ENCODE results near the gene PPP1R36. TPM values are rescaled to one million over a fixed set of nuclear protein-coding genes. Genes with fewer than 3 reads are reported as not detected.

Gene PPP1R36
- total RNA-seq, 1 donor from 2014 or later, result 2.4 TPM

DNA sequence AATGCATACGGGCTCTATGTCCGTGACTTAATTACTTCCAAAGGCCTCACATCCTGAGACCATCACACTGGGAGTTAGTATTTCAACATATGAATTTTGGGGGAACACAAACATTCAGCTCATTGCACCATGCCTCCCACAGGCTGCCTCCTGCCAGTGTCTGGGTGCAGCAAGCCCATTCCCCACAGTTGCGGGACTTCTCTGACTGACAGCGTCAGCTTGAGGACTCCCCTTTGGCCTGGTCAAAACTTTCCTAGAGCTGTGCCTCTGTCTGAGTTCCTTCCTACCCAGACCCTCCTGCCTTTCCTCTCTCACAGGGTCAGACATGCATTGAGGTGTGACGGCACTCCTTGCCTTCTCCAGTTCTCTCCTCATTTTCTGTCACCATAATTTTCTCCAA lies 27.4 kb downstream of the PPP1R36 start:
- Mint-ChIP-seq H3K36me3 (ENCODE audit: unreplicated experiment) (no peaks in the 10 kb centered on the region), H3K4me1 (ENCODE audit: low read depth, unreplicated experiment) (peaks cover 4% of the 10 kb centered on the region), H3K9me3 (ENCODE audit: unreplicated experiment) (no peaks in the 10 kb centered on the region), H3K27ac (ENCODE audit: unreplicated experiment) (no peak overlapping the region), H3K27me3 (ENCODE audit: unreplicated experiment) (no peaks in the 10 kb centered on the region), H3K4me3 (ENCODE audit: unreplicated experiment) (no peak overlapping the region)
- TF ChIP-seq, protein P1, sequence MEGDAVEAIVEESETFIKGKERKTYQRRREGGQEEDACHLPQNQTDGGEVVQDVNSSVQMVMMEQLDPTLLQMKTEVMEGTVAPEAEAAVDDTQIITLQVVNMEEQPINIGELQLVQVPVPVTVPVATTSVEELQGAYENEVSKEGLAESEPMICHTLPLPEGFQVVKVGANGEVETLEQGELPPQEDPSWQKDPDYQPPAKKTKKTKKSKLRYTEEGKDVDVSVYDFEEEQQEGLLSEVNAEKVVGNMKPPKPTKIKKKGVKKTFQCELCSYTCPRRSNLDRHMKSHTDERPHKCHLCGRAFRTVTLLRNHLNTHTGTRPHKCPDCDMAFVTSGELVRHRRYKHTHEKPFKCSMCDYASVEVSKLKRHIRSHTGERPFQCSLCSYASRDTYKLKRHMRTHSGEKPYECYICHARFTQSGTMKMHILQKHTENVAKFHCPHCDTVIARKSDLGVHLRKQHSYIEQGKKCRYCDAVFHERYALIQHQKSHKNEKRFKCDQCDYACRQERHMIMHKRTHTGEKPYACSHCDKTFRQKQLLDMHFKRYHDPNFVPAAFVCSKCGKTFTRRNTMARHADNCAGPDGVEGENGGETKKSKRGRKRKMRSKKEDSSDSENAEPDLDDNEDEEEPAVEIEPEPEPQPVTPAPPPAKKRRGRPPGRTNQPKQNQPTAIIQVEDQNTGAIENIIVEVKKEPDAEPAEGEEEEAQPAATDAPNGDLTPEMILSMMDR (IDR thresholded peaks at IDR 0.05; ENCODE audit: partially characterized antibody, unreplicated experiment), result no peak
- DNase-seq, result no peak

DNA sequence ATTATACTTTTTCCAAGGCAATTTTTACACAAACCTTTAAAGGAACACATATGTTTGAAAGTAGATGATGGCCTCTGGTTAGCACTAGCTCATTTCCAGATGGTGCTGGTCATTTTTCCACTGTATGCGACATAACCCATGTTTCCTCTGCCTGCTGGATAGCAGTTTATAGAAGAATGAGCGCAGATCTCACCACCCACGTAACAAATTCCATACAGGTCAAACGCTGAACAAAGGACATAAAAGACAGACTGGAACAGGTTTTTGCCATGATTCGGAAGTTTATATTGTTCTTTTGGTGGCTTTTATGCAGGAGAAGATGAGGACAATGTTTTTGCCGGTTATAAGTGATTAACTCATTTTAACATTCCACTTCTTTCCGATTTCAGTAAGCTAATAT lies 30.7 kb downstream of the PPP1R36 start:
- H3K27ac Mint-ChIP-seq (ENCODE audit: unreplicated experiment), result no peak overlapping the region
- DNase-seq, result no peak
- TF ChIP-seq, protein P1 (IDR thresholded peaks at IDR 0.05; ENCODE audit: partially characterized antibody, unreplicated experiment), result no peak
- no peaks in the 10 kb centered on the region for H3K36me3 Mint-ChIP-seq (ENCODE audit: unreplicated experiment)
- H3K9me3 Mint-ChIP-seq (ENCODE audit: unreplicated experiment), result no peaks in the 10 kb centered on the region
- no peak overlapping the region for H3K4me3 Mint-ChIP-seq (ENCODE audit: unreplicated experiment)
- H3K4me1 Mint-ChIP-seq (ENCODE audit: low read depth, unreplicated experiment), result no peaks in the 10 kb centered on the region
- no peaks in the 10 kb centered on the region for H3K27me3 Mint-ChIP-seq (ENCODE audit: unreplicated experiment)

DNA sequence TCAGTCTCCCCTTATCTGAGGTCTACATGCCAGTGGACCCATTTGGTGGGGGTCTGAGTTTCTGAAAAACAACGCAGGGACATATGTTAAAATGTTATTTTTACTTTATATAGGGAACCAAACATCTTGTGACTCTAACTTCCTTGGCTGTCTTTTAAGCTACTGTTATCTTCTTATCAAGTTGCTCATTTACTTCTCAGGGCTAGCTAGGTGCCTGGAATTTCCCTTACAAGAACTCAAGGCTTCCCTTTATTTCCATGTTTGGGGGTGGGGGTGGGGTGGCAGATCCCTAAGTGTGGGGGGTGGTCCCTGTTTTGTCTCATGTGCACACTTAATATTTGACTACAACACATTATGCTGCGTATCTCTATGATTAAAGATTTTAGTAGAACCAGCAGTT lies 31.6 kb downstream of the PPP1R36 start:
- TF ChIP-seq, protein P1 (IDR thresholded peaks at IDR 0.05; ENCODE audit: partially characterized antibody, unreplicated experiment), result no peak
- Mint-ChIP-seq H3K36me3 (ENCODE audit: unreplicated experiment) (no peaks in the 10 kb centered on the region), H3K27ac (ENCODE audit: unreplicated experiment) (no peak overlapping the region), H3K27me3 (ENCODE audit: unreplicated experiment) (peaks cover under 1% of the 10 kb centered on the region), H3K4me1 (ENCODE audit: low read depth, unreplicated experiment) (no peaks in the 10 kb centered on the region), H3K4me3 (ENCODE audit: unreplicated experiment) (no peak overlapping the region), H3K9me3 (ENCODE audit: unreplicated experiment) (no peaks in the 10 kb centered on the region)
- no peak for DNase-seq

DNA sequence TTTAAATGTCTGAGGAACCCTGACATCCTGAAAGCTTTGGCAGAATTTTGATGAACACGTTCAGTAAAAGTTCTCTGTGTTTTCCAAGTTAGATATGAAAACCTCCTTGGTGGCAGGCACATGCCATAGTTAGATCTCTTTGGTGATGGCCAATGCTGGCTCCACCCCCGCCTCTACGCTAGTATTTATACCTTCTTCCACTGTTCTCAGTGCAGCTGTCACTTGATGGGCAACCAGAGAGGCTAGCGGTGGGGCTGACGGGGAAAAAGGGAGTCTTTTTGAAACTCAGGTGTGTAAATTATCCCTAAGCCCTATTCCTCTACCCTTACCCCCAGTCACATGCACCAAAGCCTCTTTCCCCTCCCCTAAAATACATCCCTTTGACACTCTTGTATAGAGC lies 32.1 kb downstream of the PPP1R36 start:
- TF ChIP-seq, protein P1 (IDR thresholded peaks at IDR 0.05; ENCODE audit: partially characterized antibody, unreplicated experiment), result no peak
- DNase-seq, result no peak
- no peak overlapping the region for H3K27ac Mint-ChIP-seq (ENCODE audit: unreplicated experiment)

DNA sequence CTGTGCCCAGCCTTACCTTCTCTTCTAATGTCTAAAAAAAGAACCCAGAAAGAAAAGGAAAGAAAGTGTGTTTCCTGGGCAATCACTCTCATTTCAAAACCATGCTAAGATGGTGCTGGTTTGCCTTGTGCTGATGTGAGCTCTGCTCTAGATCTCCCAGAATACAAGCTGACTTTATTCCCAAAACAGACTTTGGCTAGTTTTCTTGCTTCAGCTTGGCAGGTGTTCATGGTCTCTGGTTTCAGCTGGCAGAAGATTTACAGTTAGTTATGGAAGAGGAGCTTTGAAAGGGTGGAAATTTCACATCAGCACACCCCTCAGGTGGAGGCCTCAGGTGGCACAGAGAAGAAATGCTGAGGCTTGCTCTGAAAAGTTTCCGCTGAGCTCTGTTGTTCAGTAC lies 34.4 kb downstream of the PPP1R36 start:
- DNase-seq, result no peak
- H3K36me3 Mint-ChIP-seq (ENCODE audit: unreplicated experiment), result no peaks in the 10 kb centered on the region
- TF ChIP-seq, protein P1 (IDR thresholded peaks at IDR 0.05; ENCODE audit: partially characterized antibody, unreplicated experiment), result no peak
- no peak overlapping the region for H3K4me3 Mint-ChIP-seq (ENCODE audit: unreplicated experiment)
- H3K27ac Mint-ChIP-seq (ENCODE audit: unreplicated experiment), result no peak overlapping the region
- no peaks in the 10 kb centered on the region for H3K9me3 Mint-ChIP-seq (ENCODE audit: unreplicated experiment)
- H3K4me1 Mint-ChIP-seq (ENCODE audit: low read depth, unreplicated experiment), result no peaks in the 10 kb centered on the region
- H3K27me3 Mint-ChIP-seq (ENCODE audit: unreplicated experiment), result peaks cover 4% of the 10 kb centered on the region

More for the DNA sequence above, 32.1 kb downstream of the PPP1R36 start:
- no peaks in the 10 kb centered on the region for H3K4me1 Mint-ChIP-seq (ENCODE audit: low read depth, unreplicated experiment)
- no peaks in the 10 kb centered on the region for H3K36me3 Mint-ChIP-seq (ENCODE audit: unreplicated experiment)
- peaks cover 2% of the 10 kb centered on the region for H3K27me3 Mint-ChIP-seq (ENCODE audit: unreplicated experiment)
- H3K9me3 Mint-ChIP-seq (ENCODE audit: unreplicated experiment), result no peaks in the 10 kb centered on the region
- no peak overlapping the region for H3K4me3 Mint-ChIP-seq (ENCODE audit: unreplicated experiment)
